ENCODE data around the gene MRGPRG.

Gene MRGPRG

DNA sequence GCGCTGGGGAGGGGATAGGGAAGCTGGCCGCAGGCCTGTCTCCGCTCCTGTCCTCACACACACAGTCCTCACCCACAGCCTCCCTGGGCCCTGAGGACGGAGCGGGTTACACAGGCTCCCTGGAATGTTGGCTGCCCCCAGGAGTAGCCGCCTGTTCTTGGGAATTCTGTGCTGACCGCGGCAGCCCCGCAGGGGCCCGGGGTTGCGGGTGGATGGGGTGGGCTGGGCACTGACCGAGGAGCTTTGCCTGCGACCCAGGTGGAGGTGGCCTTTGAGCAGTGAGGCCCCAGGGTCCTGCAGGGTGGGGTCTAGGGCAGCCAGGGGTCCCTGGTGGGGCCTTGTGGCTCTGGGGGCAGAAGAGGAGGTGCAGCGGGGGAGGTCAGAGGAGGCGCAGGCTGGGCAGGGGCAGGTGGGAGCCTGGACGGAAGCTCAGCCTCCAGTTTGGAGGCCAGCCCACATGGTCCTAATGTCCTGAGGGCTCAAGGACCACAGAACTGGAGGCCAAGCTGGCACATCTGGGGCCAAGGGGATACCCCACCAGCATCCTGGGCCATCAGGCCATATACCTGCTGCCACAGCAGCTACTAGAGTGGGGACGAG lies 6.6 kb upstream of the MRGPRG start:
- DNase-seq = no peak

- no peak for DNase-seq
Observed at GRCh38 chr11:3224401-3225057, 5.9 kb upstream of the MRGPRG start.

DNA sequence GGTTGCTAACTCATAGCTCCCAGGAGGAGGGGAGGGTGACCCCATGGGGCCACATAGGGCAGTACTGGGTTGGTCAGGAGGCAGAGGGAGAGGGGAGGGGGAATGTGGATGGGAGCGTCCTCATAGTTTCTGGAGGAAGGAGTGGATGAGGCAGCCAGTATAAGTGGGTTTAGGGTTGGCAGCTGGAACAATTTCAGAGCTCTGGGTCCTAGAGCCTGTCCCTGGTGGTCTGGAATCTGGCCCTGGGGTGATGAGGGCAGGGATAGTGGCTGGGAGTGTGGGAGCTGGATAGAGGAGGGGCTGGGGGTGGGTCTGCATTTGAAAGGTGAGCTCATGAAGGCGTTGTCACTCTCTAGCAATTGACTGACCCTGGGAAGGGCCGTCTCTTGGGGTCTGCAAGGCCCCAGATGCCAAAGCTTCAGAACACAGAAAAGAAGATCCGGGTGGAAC lies 5.3 kb upstream of the MRGPRG start:
- no peak for DNase-seq

GRCh38 chr11:3222941-3223915 lies 4.6 kb upstream of the MRGPRG start:
- no peak for DNase-seq

GRCh38 chr11:3222003-3222855 lies 3.6 kb upstream of the MRGPRG start:
- no peak for DNase-seq

- DNase-seq = no peak
Observed at GRCh38 chr11:3221408-3222002, 2.9 kb upstream of the MRGPRG start.

- no peak for DNase-seq
Observed at GRCh38 chr11:3220521-3221407, 2.2 kb upstream of the MRGPRG start.

DNA sequence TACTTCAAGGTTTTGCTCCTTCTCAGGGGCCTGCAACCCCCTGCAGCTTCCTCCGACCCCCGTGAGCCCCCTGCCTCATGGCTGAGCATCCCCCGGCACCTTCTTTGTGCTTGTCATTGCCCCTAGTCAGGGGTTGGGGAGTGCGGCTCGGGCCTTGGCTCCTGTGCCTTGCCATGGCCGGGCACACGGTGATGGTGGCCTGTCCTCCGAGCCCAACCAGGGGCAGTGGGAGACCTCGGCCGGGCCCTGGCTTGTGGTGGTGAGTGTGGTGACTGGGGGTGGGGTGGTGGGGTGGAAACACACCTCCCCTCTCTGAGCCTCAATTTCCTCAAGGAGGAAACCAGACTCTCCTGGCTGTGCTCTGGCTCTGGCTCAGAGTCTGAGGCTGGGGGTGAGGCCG lies 1.5 kb upstream of the MRGPRG start:
- no peak for DNase-seq

- no peak for DNase-seq
Observed at GRCh38 chr11:3219281-3219892, 774 bp upstream of the MRGPRG start.

GRCh38 chr11:3217818-3218482 lies 663 bp downstream of the MRGPRG start:
- DNase-seq = no peak

GRCh38 chr11:3216027-3216525 lies 2.5 kb downstream of the MRGPRG start:
- DNase-seq = no peak

- no peak for DNase-seq
Observed at GRCh38 chr11:3215346-3216026, 3.1 kb downstream of the MRGPRG start.

GRCh38 chr11:3214420-3214699 lies 4.3 kb downstream of the MRGPRG start:
- no peak for DNase-seq

DNA sequence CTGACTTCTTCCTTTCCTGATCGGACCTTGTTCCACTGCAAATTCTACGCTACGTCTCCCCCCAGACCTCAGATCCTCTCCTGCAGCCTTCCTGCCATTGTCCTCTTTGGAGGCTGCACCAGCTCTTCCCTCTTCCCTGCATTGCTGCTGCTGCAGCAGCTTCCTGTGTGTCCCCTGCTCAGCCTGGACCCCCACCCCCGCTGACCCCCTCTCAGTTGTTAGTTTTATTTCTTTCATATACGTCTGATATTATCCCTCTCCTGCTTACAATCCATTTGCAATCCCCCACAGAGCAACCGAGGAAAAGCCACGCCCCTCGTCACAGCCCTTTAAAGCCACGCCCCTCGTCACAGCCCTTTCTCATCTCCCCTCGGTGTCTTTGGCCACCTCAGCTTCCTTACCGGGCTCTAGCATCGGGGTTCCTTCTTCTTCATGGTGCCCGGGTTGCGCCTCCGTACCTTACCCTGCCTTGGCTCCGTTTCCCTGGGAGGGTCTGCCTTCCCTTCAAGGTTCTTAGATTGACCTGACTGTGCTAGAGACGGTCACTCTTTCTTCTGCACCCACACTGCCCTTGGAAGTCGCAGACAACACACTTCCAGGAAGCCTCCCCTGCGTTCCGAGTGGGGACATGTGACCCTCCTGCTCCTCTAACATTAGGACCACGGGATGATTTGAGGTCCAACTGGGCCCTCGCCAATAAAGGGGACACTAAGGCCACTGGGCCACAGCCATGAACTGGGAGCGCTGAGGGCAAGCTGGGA lies 4.8 kb downstream of the MRGPRG start:
- DNase-seq = no peak

DNA sequence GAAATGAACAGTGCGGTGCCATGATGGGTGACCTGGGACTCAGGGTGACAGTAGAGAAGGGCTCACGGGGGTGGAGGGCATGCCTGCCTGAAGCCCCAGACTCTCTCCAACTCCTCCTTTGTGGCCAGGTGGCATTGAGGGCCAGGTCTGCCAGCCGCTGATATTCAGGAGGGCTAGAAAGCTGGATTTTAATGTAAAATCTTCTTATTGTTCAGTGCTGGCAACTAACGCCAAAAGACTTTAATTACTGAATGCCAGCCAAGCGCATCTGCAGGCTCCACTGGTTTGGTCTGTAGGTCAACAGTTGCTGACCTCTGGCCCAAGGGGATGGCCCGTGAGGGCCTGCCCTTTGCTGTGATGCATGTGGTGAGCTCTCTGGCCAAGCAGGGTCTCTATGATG lies 10.3 kb downstream of the MRGPRG start:
- DNase-seq = no peak

DNA sequence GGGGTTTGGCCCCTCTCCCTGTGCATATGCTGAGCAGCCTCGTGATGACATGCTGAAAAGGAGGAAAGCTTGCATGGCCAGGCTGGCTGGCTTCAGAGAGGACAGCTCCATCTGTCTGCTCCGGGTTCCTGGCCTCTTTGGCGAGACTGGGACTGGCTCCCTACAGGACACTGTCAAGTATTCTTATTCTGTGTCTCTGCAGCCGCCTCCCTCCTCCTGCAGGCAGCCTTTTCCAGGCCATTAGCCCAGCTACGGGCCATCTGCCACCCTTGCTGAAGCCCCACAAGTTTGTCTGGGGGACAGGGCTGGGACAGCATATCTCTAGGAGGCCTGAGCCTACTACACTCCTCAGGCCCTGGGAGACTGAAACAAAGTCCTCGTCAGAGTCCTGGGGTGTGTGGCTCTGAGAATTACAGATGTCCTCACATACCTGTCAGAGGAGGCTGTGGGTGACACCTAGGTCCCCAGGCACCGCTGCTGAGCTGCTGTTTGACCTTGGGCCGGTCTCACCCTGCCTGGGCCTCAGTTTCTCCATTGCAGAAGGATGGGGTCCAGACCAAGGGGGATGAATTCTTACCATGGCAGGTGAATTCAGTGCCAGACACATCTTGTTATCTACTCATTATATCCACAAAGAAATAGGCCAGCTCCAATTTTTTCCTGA lies 11.0 kb downstream of the MRGPRG start:
- DNase-seq = no peak

GRCh38 chr11:3206922-3207204 lies 11.8 kb downstream of the MRGPRG start:
- no peak for DNase-seq

DNA sequence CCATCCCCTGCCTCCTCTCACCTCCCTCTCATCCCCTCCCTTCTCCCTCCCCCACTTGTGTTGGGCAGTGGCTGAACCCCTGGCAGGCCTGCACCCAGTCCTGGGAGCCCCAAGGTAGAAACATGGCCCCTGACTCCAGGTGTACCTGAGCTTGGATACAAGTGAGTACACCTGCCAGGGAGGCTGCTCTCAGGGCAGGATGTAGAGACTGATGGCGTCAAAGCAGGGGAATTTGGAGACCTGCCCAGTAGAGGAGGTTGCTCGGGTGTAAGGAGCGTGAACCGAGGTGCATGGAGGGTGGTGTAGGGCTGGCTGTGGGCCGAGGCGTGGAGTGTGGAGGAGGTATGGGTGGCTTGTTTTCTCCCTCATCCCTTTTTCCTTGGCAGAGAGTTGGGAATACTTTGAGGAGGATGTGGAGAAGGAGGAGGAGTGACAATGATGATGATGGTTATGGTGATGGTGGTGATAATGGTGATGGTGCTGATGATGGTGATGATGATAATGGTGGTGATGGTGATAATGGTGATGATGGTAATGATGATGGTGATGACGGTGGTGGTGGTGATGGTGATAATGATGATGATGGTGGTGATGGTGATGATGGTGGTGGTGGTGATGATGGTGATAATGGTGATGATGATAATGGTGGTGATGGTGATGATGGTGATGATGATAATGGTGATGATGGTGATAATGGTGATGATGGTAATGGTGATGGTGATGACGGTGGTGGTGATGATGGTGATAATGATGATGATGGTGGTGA lies 12.3 kb downstream of the MRGPRG start:
- DNase-seq = no peak

Measured in NCI-H1092 (cell line).